Measurements from ENCODE around the gene NIT1.
A peak's percentile ranks its signal among the peaks of the same experiment; 100 is the strongest.

NIT1 gene

GRCh38 chr1:161084597-161084988, 33.3 kb upstream of the NIT1 start:
- no peak for DNase-seq (ENCODE audit: low spot score)

- no peak for DNase-seq (ENCODE audit: low spot score)
These were observed 32.7 kb upstream of the NIT1 start for GRCh38 chr1:161085165-161085564.

GRCh38 chr1:161086457-161086856, 31.4 kb upstream of the NIT1 start:
- DNase-seq (ENCODE audit: low spot score): no peak

GRCh38 chr1:161088587-161089110, 29.3 kb upstream of the NIT1 start:
- DNase-seq (ENCODE audit: low spot score): no peak

GRCh38 chr1:161089251-161089924, 28.5 kb upstream of the NIT1 start, which contains the start of gene NECTIN4:
NECTIN4 (minus strand) TSS chr1:161089558; CDS start chr1:161089296, 262 bp downstream.
- no peak for DNase-seq (ENCODE audit: low spot score)

- no peak for DNase-seq (ENCODE audit: low spot score)
These were observed 28.0 kb upstream of the NIT1 start for GRCh38 chr1:161089938-161090337.

GRCh38 chr1:161090617-161091016, 27.3 kb upstream of the NIT1 start:
- DNase-seq (ENCODE audit: low spot score): no peak

- DNase-seq (ENCODE audit: low spot score): no peak
These were observed 26.8 kb upstream of the NIT1 start for GRCh38 chr1:161091093-161091492.

GRCh38 chr1:161091796-161092507, 26.0 kb upstream of the NIT1 start:
- DNase-seq (ENCODE audit: low spot score): no peak

- no peak for DNase-seq (ENCODE audit: low spot score)
These were observed 25.3 kb upstream of the NIT1 start for GRCh38 chr1:161092621-161093028.

- DNase-seq (ENCODE audit: low spot score): no peak
These were observed 23.4 kb upstream of the NIT1 start for GRCh38 chr1:161094481-161094880.

GRCh38 chr1:161095230-161095629, 22.7 kb upstream of the NIT1 start:
- no peak for DNase-seq (ENCODE audit: low spot score)

- no peak for DNase-seq (ENCODE audit: low spot score)
These were observed 21.9 kb upstream of the NIT1 start for GRCh38 chr1:161096015-161096414.

- no peak for DNase-seq (ENCODE audit: low spot score)
These were observed 21.4 kb upstream of the NIT1 start for GRCh38 chr1:161096530-161096929.

- DNase-seq (ENCODE audit: low spot score): peak; percentile 89
These were observed 19.5 kb upstream of the NIT1 start, which contains the start of gene KLHDC9 for GRCh38 chr1:161098210-161099068. KLHDC9 (plus strand) TSS chr1:161098361; CDS start chr1:161098536, 175 bp downstream.

GRCh38 chr1:161099090-161099802, 18.7 kb upstream of the NIT1 start:
- DNase-seq (ENCODE audit: low spot score): peak; percentile 15

- no peak for DNase-seq (ENCODE audit: low spot score)
These were observed 17.3 kb upstream of the NIT1 start for GRCh38 chr1:161100556-161100955.

- DNase-seq (ENCODE audit: low spot score): no peak
These were observed 11.5 kb upstream of the NIT1 start for GRCh38 chr1:161106431-161106830.

- DNase-seq (ENCODE audit: low spot score): no peak
These were observed 6.8 kb upstream of the NIT1 start for GRCh38 chr1:161111117-161111516.

- DNase-seq (ENCODE audit: low spot score): no peak
These were observed 6.4 kb upstream of the NIT1 start for GRCh38 chr1:161111527-161111926.

GRCh38 chr1:161113915-161114314, 4.0 kb upstream of the NIT1 start:
- no peak for DNase-seq (ENCODE audit: low spot score)

- DNase-seq (ENCODE audit: low spot score): no peak
These were observed 3.3 kb upstream of the NIT1 start for GRCh38 chr1:161114556-161114955.

Data from cerebellar cortex (tissue), 1 donor.